ENCODE measurements around the gene TDRD6.

Gene TDRD6

GRCh38 chr6:46715141-46715540, 27.5 kb downstream of the TDRD6 start:
- no peaks in the 10 kb centered on the region for H3K9me3 ChIP-seq (ENCODE audit: control insufficient read depth, insufficient read depth, low read depth, low read length)
- H3K36me3 ChIP-seq (ENCODE audit: control insufficient read depth in 2 of 2, insufficient read depth in 1 of 2, low read length in 2 of 2): no peaks in the 10 kb centered on the region
- no peaks in the 10 kb centered on the region for H3K4me1 ChIP-seq (ENCODE audit: control insufficient read depth, insufficient read depth, low read length)
- H3K27ac ChIP-seq (ENCODE audit: extremely low read depth, low read depth, low read length): no peak overlapping the region
- H3K4me3 ChIP-seq (ENCODE audit: low read depth, low read length): no peak overlapping the region
- TF ChIP-seq ZBTB7A (tag by site-specific recombination; IDR thresholded peaks at IDR 0.05; ENCODE audit: low read depth): no peak
- no peak for TF ChIP-seq SCRT1 (tag by site-specific recombination; IDR thresholded peaks at IDR 0.05; ENCODE audit: borderline replicate concordance)
- no peak for TF ChIP-seq ZNF391 (tag by site-specific recombination; IDR thresholded peaks at IDR 0.05; ENCODE audit: borderline replicate concordance, low read depth)
- no peak for TF ChIP-seq ZNF704 (tag by site-specific recombination; IDR thresholded peaks at IDR 0.05)
- no peak for TF ChIP-seq HOXC10 (CRISPR knock-in tag; IDR thresholded peaks at IDR 0.05)
- TF ChIP-seq, protein P1, sequence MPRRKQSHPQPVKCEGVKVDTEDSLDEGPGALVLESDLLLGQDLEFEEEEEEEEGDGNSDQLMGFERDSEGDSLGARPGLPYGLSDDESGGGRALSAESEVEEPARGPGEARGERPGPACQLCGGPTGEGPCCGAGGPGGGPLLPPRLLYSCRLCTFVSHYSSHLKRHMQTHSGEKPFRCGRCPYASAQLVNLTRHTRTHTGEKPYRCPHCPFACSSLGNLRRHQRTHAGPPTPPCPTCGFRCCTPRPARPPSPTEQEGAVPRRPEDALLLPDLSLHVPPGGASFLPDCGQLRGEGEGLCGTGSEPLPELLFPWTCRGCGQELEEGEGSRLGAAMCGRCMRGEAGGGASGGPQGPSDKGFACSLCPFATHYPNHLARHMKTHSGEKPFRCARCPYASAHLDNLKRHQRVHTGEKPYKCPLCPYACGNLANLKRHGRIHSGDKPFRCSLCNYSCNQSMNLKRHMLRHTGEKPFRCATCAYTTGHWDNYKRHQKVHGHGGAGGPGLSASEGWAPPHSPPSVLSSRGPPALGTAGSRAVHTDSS (tag by site-specific recombination; IDR thresholded peaks at IDR 0.05): no peak
- TF ChIP-seq ZNF707 (tag by site-specific recombination; IDR thresholded peaks at IDR 0.05): no peak
- no peak for TF ChIP-seq ZNF132 (tag by site-specific recombination; IDR thresholded peaks at IDR 0.05; ENCODE audit: borderline replicate concordance)
- no peak for TF ChIP-seq GLI4 (tag by site-specific recombination; IDR thresholded peaks at IDR 0.05)
- TF ChIP-seq, protein P2, sequence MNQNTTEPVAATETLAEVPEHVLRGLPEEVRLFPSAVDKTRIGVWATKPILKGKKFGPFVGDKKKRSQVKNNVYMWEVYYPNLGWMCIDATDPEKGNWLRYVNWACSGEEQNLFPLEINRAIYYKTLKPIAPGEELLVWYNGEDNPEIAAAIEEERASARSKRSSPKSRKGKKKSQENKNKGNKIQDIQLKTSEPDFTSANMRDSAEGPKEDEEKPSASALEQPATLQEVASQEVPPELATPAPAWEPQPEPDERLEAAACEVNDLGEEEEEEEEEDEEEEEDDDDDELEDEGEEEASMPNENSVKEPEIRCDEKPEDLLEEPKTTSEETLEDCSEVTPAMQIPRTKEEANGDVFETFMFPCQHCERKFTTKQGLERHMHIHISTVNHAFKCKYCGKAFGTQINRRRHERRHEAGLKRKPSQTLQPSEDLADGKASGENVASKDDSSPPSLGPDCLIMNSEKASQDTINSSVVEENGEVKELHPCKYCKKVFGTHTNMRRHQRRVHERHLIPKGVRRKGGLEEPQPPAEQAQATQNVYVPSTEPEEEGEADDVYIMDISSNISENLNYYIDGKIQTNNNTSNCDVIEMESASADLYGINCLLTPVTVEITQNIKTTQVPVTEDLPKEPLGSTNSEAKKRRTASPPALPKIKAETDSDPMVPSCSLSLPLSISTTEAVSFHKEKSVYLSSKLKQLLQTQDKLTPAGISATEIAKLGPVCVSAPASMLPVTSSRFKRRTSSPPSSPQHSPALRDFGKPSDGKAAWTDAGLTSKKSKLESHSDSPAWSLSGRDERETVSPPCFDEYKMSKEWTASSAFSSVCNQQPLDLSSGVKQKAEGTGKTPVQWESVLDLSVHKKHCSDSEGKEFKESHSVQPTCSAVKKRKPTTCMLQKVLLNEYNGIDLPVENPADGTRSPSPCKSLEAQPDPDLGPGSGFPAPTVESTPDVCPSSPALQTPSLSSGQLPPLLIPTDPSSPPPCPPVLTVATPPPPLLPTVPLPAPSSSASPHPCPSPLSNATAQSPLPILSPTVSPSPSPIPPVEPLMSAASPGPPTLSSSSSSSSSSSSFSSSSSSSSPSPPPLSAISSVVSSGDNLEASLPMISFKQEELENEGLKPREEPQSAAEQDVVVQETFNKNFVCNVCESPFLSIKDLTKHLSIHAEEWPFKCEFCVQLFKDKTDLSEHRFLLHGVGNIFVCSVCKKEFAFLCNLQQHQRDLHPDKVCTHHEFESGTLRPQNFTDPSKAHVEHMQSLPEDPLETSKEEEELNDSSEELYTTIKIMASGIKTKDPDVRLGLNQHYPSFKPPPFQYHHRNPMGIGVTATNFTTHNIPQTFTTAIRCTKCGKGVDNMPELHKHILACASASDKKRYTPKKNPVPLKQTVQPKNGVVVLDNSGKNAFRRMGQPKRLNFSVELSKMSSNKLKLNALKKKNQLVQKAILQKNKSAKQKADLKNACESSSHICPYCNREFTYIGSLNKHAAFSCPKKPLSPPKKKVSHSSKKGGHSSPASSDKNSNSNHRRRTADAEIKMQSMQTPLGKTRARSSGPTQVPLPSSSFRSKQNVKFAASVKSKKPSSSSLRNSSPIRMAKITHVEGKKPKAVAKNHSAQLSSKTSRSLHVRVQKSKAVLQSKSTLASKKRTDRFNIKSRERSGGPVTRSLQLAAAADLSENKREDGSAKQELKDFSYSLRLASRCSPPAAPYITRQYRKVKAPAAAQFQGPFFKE (tag by site-specific recombination; IDR thresholded peaks at IDR 0.05; ENCODE audit: borderline replicate concordance): no peak
- no peak for TF ChIP-seq ZNF138 (tag by site-specific recombination; IDR thresholded peaks at IDR 0.05; ENCODE audit: borderline replicate concordance)
- no peak for TF ChIP-seq YY1 (tag by site-specific recombination; IDR thresholded peaks at IDR 0.05)
- no peak for TF ChIP-seq ZNF174 (tag by site-specific recombination; IDR thresholded peaks at IDR 0.05)
- TF ChIP-seq ZBTB48 (tag by site-specific recombination; IDR thresholded peaks at IDR 0.05): no peak
- TF ChIP-seq SCRT2 (tag by site-specific recombination; IDR thresholded peaks at IDR 0.05): no peak
- TF ChIP-seq, protein P3, sequence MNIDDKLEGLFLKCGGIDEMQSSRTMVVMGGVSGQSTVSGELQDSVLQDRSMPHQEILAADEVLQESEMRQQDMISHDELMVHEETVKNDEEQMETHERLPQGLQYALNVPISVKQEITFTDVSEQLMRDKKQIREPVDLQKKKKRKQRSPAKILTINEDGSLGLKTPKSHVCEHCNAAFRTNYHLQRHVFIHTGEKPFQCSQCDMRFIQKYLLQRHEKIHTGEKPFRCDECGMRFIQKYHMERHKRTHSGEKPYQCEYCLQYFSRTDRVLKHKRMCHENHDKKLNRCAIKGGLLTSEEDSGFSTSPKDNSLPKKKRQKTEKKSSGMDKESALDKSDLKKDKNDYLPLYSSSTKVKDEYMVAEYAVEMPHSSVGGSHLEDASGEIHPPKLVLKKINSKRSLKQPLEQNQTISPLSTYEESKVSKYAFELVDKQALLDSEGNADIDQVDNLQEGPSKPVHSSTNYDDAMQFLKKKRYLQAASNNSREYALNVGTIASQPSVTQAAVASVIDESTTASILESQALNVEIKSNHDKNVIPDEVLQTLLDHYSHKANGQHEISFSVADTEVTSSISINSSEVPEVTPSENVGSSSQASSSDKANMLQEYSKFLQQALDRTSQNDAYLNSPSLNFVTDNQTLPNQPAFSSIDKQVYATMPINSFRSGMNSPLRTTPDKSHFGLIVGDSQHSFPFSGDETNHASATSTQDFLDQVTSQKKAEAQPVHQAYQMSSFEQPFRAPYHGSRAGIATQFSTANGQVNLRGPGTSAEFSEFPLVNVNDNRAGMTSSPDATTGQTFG (tag by site-specific recombination; IDR thresholded peaks at IDR 0.05; ENCODE audit: borderline replicate concordance): no peak
- ChIA-PET CTCF (no interaction called here), POLR2A (no interaction called here)

Measured in HEK293 (cell line).